ENCODE results near the gene NDUFB3. TPM values are rescaled to one million over a fixed set of nuclear protein-coding genes. Genes with fewer than 3 reads are reported as not detected.
"Not testable (repeated sequence)": the region's sequence is repeated elsewhere in the genome, so short reads cannot be mapped to it uniquely, and the experiment has no call there.

Gene NDUFB3
- total RNA-seq, 8 experiments from 2014 or later: 77.6 to 135 (median 101) TPM

GRCh38 chr2:201105759-201106158, 34.0 kb downstream of the NDUFB3 start:
- no peaks in the 10 kb centered on the region for H3K4me1 ChIP-seq (replicated peaks in 1 of 2)
- WGBS, 10 experiments: 83 to 100% (median 100%) methylated on average over 1 of the region's 1 CpG; no CpG with 5 or more reads in 6 of the 10 experiments
- in situ Hi-C loops (cut with MboI; ENCODE audit: low pct_unique_long_range_greater_than_20kb in 2 of 9, low sequenced_read_pairs in 9 of 9, unreplicated experiment in 9 of 9): no loop called here
- H3K27ac ChIP-seq: no peak overlapping the region
- no peak overlapping the region for H3K4me3 ChIP-seq
- no peak for ATAC-seq (replicated peaks in 6 of 8)

GRCh38 chr2:201107624-201108023, 35.8 kb downstream of the NDUFB3 start:
- H3K27ac ChIP-seq: no peak overlapping the region
- in situ Hi-C loops (cut with MboI; ENCODE audit: low pct_unique_long_range_greater_than_20kb in 2 of 9, low sequenced_read_pairs in 9 of 9, unreplicated experiment in 9 of 9): no loop called here
- no peak for ATAC-seq (replicated peaks in 6 of 8)
- H3K4me3 ChIP-seq: no peak overlapping the region
- H3K4me1 ChIP-seq (replicated peaks in 1 of 2): no peaks in the 10 kb centered on the region
- 84 to 100% (median 100%) methylated on average over 1 to 2 of the region's 2 CpGs; no CpG with 5 or more reads in 5 of the 10 experiments for WGBS, 10 experiments

GRCh38 chr2:201108341-201108740, 36.5 kb downstream of the NDUFB3 start:
- WGBS, 10 experiments: 78 to 100% (median 93%) methylated on average over 1 to 2 of the region's 2 CpGs; no CpG with 5 or more reads in 1 of the 10 experiments
- ATAC-seq (replicated peaks in 6 of 8): no peak
- in situ Hi-C loops (cut with MboI; ENCODE audit: low pct_unique_long_range_greater_than_20kb in 2 of 9, low sequenced_read_pairs in 9 of 9, unreplicated experiment in 9 of 9): no loop called here
- Histone ChIP-seq H3K27ac (no peak overlapping the region), H3K4me3 (no peak overlapping the region), H3K4me1 (replicated peaks in 1 of 2) (no peaks in the 10 kb centered on the region)

- H3K27ac ChIP-seq: no peak overlapping the region
- in situ Hi-C loops (cut with MboI; ENCODE audit: low pct_unique_long_range_greater_than_20kb in 2 of 9, low sequenced_read_pairs in 9 of 9, unreplicated experiment in 9 of 9): no loop called here
- WGBS, 10 experiments: 33 to 100% (median 100%) methylated on average over 1 to 4 of the region's 4 CpGs; no CpG with 5 or more reads in 3 of the 10 experiments
- H3K4me3 ChIP-seq: no peak overlapping the region
- no peaks in the 10 kb centered on the region for H3K4me1 ChIP-seq (replicated peaks in 1 of 2)
- no peak for ATAC-seq (replicated peaks in 6 of 8)
Observed at GRCh38 chr2:201109186-201109585, 37.4 kb downstream of the NDUFB3 start.

- Histone ChIP-seq H3K4me1 (replicated peaks in 1 of 2) (no peaks in the 10 kb centered on the region), H3K4me3 (no peak overlapping the region), H3K27ac (no peak overlapping the region)
- ATAC-seq (replicated peaks in 6 of 8): no peak
- in situ Hi-C loops (cut with MboI; ENCODE audit: low pct_unique_long_range_greater_than_20kb in 2 of 9, low sequenced_read_pairs in 9 of 9, unreplicated experiment in 9 of 9): no loop called here
Observed at GRCh38 chr2:201110615-201111014, 38.8 kb downstream of the NDUFB3 start.

GRCh38 chr2:201111096-201111495, 39.3 kb downstream of the NDUFB3 start:
- H3K4me1 ChIP-seq (replicated peaks in 1 of 2): no peaks in the 10 kb centered on the region
- in situ Hi-C loops (cut with MboI; ENCODE audit: low pct_unique_long_range_greater_than_20kb in 2 of 9, low sequenced_read_pairs in 9 of 9, unreplicated experiment in 9 of 9): no loop called here
- 83 to 100% (median 100%) methylated on average over 1 to 3 of the region's 3 CpGs; no CpG with 5 or more reads in 2 of the 10 experiments for WGBS, 10 experiments
- no peak overlapping the region for H3K27ac ChIP-seq
- ATAC-seq (replicated peaks in 6 of 8): no peak
- no peak overlapping the region for H3K4me3 ChIP-seq

GRCh38 chr2:201114350-201114749, 42.5 kb downstream of the NDUFB3 start:
- 72 to 100% (median 80%) methylated on average over 1 to 4 of the region's 4 CpGs; no CpG with 5 or more reads in 1 of the 10 experiments for WGBS, 10 experiments
- ATAC-seq (replicated peaks in 6 of 8): no peak

GRCh38 chr2:201114846-201115245, 43.0 kb downstream of the NDUFB3 start:
- ATAC-seq (replicated peaks in 6 of 8): no peak
- Histone ChIP-seq H3K27ac (no peak overlapping the region), H3K4me1 (replicated peaks in 1 of 2) (peaks cover 0 to 7% of the 10 kb centered on the region in 2 donors), H3K4me3 (no peak overlapping the region)
- in situ Hi-C loops (cut with MboI; ENCODE audit: low pct_unique_long_range_greater_than_20kb in 2 of 9, low sequenced_read_pairs in 9 of 9, unreplicated experiment in 9 of 9): no loop called here

More at GRCh38 chr2:201114350-201114749, 42.5 kb downstream of the NDUFB3 start:
- no peak overlapping the region for H3K27ac ChIP-seq
- in situ Hi-C loops (cut with MboI; ENCODE audit: low pct_unique_long_range_greater_than_20kb in 2 of 9, low sequenced_read_pairs in 9 of 9, unreplicated experiment in 9 of 9): no loop called here
- no peak overlapping the region for H3K4me3 ChIP-seq
- H3K4me1 ChIP-seq (replicated peaks in 1 of 2): peaks cover 0 to 7% of the 10 kb centered on the region in 2 donors

GRCh38 chr2:201116115-201116958, 44.5 kb downstream of the NDUFB3 start, which contains the start of gene CFLAR:
CFLAR (plus strand) TSS chr2:201116164; CDS start chr2:201129866, 13,702 bp downstream.
- in situ Hi-C loops (cut with MboI; ENCODE audit: low pct_unique_long_range_greater_than_20kb in 2 of 9, low sequenced_read_pairs in 9 of 9, unreplicated experiment in 9 of 9): no loop called here
- Histone ChIP-seq H3K27ac (peak within 1 kb of the TSS; percentile 34 to 80), H3K4me1 (replicated peaks in 1 of 2) (peaks cover 0 to 7% of the 10 kb centered on the region in 2 donors), H3K4me3 (peak within 1 kb of the TSS; percentile 36 to 57 (median 43))
- ATAC-seq (replicated peaks in 6 of 8): peak; percentile 48 to 86 (median 82)
- WGBS, 10 experiments: 0 to 50% (median 5%) methylated on average over 1 to 13 of the region's 75 CpGs; no CpG with 5 or more reads in 4 of the 10 experiments

GRCh38 chr2:201116959-201117734, 45.3 kb downstream of the NDUFB3 start:
- Histone ChIP-seq H3K27ac (peak overlapping the region; percentile 34 to 80), H3K4me3 (peak overlapping the region; percentile 36 to 57 (median 43)), H3K4me1 (replicated peaks in 1 of 2) (peaks cover 0 to 7% of the 10 kb centered on the region in 2 donors)
- 0 to 83% (median 42%) methylated on average over 4 to 15 of the region's 22 CpGs for WGBS, 10 experiments
- ATAC-seq (replicated peaks in 6 of 8): peak in 7 of 8 experiments; percentile 5 to 27 (median 17)
- in situ Hi-C loops (cut with MboI; ENCODE audit: low pct_unique_long_range_greater_than_20kb in 2 of 9, low sequenced_read_pairs in 9 of 9, unreplicated experiment in 9 of 9): no loop called here

- Histone ChIP-seq H3K27ac (peak overlapping the region in 1 of 2 donors; percentile 80), H3K4me3 (peak overlapping the region; percentile 25 to 57 (median 43))
- H3K4me1 ChIP-seq (replicated peaks in 1 of 2); in situ Hi-C loops (cut with MboI; ENCODE audit: low pct_unique_long_range_greater_than_20kb in 2 of 9, low sequenced_read_pairs in 9 of 9, unreplicated experiment in 9 of 9); ATAC-seq (replicated peaks in 6 of 8): not testable (repeated sequence)
- 0 to 94% (median 43%) methylated on average over 3 to 11 of the region's 13 CpGs; no CpG with 5 or more reads in 2 of the 10 experiments for WGBS, 10 experiments
Observed at GRCh38 chr2:201117735-201118094, 45.9 kb downstream of the NDUFB3 start.

GRCh38 chr2:201118121-201118960, 46.5 kb downstream of the NDUFB3 start:
- in situ Hi-C loops (cut with MboI; ENCODE audit: low pct_unique_long_range_greater_than_20kb in 2 of 9, low sequenced_read_pairs in 9 of 9, unreplicated experiment in 9 of 9): no loop called here
- H3K4me3 ChIP-seq: peak overlapping the region; percentile 25 to 57 (median 43)
- no peak overlapping the region for H3K27ac ChIP-seq
- WGBS, 10 experiments: 0 to 35% (median 4%) methylated on average over 2 to 11 of the region's 48 CpGs; no CpG with 5 or more reads in 1 of the 10 experiments
- peaks cover 0 to 7% of the 10 kb centered on the region in 2 donors for H3K4me1 ChIP-seq (replicated peaks in 1 of 2)
- peak; percentile 20 to 64 (median 52) for ATAC-seq (replicated peaks in 6 of 8)
